ENCODE results near the gene BCL7C. TPM values are rescaled to one million over a fixed set of nuclear protein-coding genes. Genes with fewer than 3 reads are reported as not detected.

BCL7C gene
- total and polyA plus RNA-seq, 2 of the 4 experiments (the other 2 are of a cell fraction) = 32.3 to 34.9 TPM

DNA sequence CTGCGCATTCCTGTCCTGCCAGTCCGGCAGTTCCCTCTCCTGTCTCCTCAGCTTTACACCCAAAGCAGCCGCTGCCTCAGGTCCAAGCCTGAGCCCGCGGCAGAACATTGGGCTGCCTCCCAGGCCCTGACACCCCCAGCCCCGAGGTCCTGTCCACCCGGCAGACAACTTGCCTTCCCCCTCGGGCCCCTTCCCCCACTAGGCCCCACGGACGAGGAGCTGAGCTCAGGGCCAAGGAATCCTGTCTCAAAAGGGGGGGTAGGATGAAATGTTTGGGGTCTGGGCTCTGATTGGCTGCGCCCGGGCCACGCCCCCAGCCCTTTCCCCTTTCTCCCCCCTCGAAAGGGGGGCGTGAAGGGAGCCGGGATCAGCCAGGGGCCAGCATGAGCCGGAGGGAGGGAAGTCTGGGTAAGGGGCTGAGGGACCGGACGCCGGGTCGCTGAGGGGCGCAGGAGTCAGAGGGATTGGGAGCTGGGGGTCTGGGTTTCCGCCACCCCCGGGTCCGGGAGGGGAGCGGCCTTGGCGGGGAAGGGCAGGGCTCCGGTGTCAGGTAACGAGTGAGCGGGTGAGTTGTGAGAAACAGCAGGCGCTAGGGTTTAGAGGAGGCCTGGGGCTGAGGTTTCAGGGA is 2.5 kb upstream of the BCL7C start, which contains the start of gene CTF1:
Gene CTF1, plus strand, starts transcription at position 354 of the 628 bp plus-strand sequence. Its CDS starts 30 bp downstream, at position 384.
- peaks cover 29% of the 10 kb centered on the region for H3K9me1 ChIP-seq (ENCODE audit: insufficient read depth, low read length)
- in situ Hi-C loops (cut with MboI; ENCODE audit: low sequenced_read_pairs) (no loop called here), dilution Hi-C loops (cut with HindIII; ENCODE audit: low sequenced_read_pairs, unreplicated experiment) (no loop called here), intact Hi-C loops (cut with micrococcal nuclease) (no loop called here)
- H3K79me1 ChIP-seq (ENCODE audit: low read depth in 1 of 2, low read length in 2 of 2) = peaks cover 9 to 56% of the 10 kb centered on the region in 2 experiments; a peak in 3 of 4 replicates
- POLR2A ChIA-PET (ENCODE audit: unreplicated experiment) = interaction anchor here (2.1 kb wide), 1 partner anchor 10 kb away, joined by 21 read pairs; no protein-coding TSS in a partner anchor
- peak within 1 kb of the TSS; percentile 98 for H4K5ac ChIP-seq (ENCODE audit: low read depth, low read length)
- peak within 1 kb of the TSS; percentile 98 for H2AFZ ChIP-seq (replicated peaks; ENCODE audit: low read length, poor library complexity)
- 0 out of 2 replicates have a peak, but pooled peaks cover 5% of the 10 kb centered on the region for H4K20me1 ChIP-seq (ENCODE audit: insufficient read depth, low read length)
- peak within 1 kb of the TSS; percentile 98 to 100 for H4K8ac ChIP-seq (ENCODE audit: low read depth in 2 of 2, low read length in 2 of 2)
- BruUV-seq (replicated peaks) = no TSS peak
- peak within 1 kb of the TSS; percentile 98 for H2BK15ac ChIP-seq (ENCODE audit: low read depth, low read length)
- H3K56ac ChIP-seq (ENCODE audit: extremely low read depth, insufficient read depth, low read length) = peak within 1 kb of the TSS; percentile 89
- peak within 1 kb of the TSS; percentile 92 for H4K91ac ChIP-seq (ENCODE audit: insufficient read depth, low read depth, low read length)
- H3K36me3 ChIP-seq (ENCODE audit: control insufficient read depth, insufficient read depth, low read length) = peaks cover 4% of the 10 kb centered on the region; the same call in 1 of the 2 replicates
- H3K9me3 ChIP-seq (ENCODE audit: control insufficient read depth, insufficient read depth, low read length) = no peaks in the 10 kb centered on the region
- peak within 1 kb of the TSS; percentile 91 for H3K9ac ChIP-seq (ENCODE audit: low read depth, low read length)
- peak within 1 kb of the TSS; percentile 100 for H2AK5ac ChIP-seq (ENCODE audit: low read depth, low read length)
- H3K4me1 ChIP-seq (ENCODE audit: control insufficient read depth, insufficient read depth, low read length) = peaks cover 23% of the 10 kb centered on the region
- H3K4me3 ChIP-seq (ENCODE audit: insufficient read depth, low read depth, low read length) = peak within 1 kb of the TSS; percentile 62
- DNase-seq (peak; percentile 89), ATAC-seq (ENCODE audit: low read depth) (peak; percentile 73)
- WGBS, 2 experiments (ENCODE audit: extremely low coverage in 2 of 2, insufficient read length in 1 of 2) = 0% methylated on average over 10 of the region's 31 CpGs; no CpG with 5 or more reads in 1 of the 2 experiments
- peak within 1 kb of the TSS; percentile 99 for H3K23ac ChIP-seq (ENCODE audit: low read depth, low read length)
- peak within 1 kb of the TSS; percentile 97 for H3K4ac ChIP-seq (ENCODE audit: low read depth, low read length)
- H3K27ac ChIP-seq (ENCODE audit: insufficient read depth, low read length) = peak within 1 kb of the TSS; percentile 99
- no peaks in the 10 kb centered on the region for H3K27me3 ChIP-seq (ENCODE audit: control insufficient read depth, insufficient read depth, low read length)
- CTCF ChIA-PET = interaction anchor here (0.5 to 1.0 kb wide), 3 partner anchors 15 to 345 kb away, joined by 4 to 7 read pairs (median 6); no protein-coding TSS in a partner anchor
- H3K18ac ChIP-seq (ENCODE audit: low read depth, low read length) = peak within 1 kb of the TSS; percentile 94
- peak within 1 kb of the TSS; percentile 95 for H2BK20ac ChIP-seq (ENCODE audit: low read depth, low read length)
- TF ChIP-seq, protein P1, sequence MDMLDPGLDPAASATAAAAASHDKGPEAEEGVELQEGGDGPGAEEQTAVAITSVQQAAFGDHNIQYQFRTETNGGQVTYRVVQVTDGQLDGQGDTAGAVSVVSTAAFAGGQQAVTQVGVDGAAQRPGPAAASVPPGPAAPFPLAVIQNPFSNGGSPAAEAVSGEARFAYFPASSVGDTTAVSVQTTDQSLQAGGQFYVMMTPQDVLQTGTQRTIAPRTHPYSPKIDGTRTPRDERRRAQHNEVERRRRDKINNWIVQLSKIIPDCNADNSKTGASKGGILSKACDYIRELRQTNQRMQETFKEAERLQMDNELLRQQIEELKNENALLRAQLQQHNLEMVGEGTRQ (IDR thresholded peaks at IDR 0.05; ENCODE audit: low read depth, low read length) = peak; percentile 65
- TF ChIP-seq POLR2A (IDR thresholded peaks at IDR 0.05; ENCODE audit: low read depth, low read length) (peak; percentile 76), MAZ (IDR thresholded peaks at IDR 0.05; ENCODE audit: borderline replicate concordance, low read depth, low read length) (peak; percentile 90; the same call in 1 of the 2 replicates), MXI1 (IDR thresholded peaks at IDR 0.05; ENCODE audit: borderline replicate concordance, low read depth, low read length) (0 out of 2 replicates have a peak, but pooled peaks have one; percentile 4), BHLHE40 (IDR thresholded peaks at IDR 0.05; ENCODE audit: low read depth, low read length) (no peak), FOS (IDR thresholded peaks at IDR 0.05; ENCODE audit: low read depth, low read length) (no peak)
- TF ChIP-seq, protein P2, sequence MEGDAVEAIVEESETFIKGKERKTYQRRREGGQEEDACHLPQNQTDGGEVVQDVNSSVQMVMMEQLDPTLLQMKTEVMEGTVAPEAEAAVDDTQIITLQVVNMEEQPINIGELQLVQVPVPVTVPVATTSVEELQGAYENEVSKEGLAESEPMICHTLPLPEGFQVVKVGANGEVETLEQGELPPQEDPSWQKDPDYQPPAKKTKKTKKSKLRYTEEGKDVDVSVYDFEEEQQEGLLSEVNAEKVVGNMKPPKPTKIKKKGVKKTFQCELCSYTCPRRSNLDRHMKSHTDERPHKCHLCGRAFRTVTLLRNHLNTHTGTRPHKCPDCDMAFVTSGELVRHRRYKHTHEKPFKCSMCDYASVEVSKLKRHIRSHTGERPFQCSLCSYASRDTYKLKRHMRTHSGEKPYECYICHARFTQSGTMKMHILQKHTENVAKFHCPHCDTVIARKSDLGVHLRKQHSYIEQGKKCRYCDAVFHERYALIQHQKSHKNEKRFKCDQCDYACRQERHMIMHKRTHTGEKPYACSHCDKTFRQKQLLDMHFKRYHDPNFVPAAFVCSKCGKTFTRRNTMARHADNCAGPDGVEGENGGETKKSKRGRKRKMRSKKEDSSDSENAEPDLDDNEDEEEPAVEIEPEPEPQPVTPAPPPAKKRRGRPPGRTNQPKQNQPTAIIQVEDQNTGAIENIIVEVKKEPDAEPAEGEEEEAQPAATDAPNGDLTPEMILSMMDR (conservative IDR thresholded peaks at IDR 0.05; ENCODE audit: low read depth, low read length) = no peak
- peak within 1 kb of the TSS; percentile 87 for H3K4me2 ChIP-seq (ENCODE audit: low read depth, low read length)
- H2BK120ac ChIP-seq (ENCODE audit: low read depth, low read length) = peak within 1 kb of the TSS; percentile 98
- peak within 1 kb of the TSS; percentile 100 for H2BK5ac ChIP-seq (ENCODE audit: low read depth, low read length, poor library complexity, severe bottlenecking)
- peak within 1 kb of the TSS; percentile 94 for H3K14ac ChIP-seq (replicated peaks; ENCODE audit: low read depth, low read length)
- peak within 1 kb of the TSS; percentile 100 for H2AK9ac ChIP-seq (replicated peaks; ENCODE audit: low read depth, low read length, poor library complexity)
